GM23338 (cell line): ENCODE data around the gene SLC35A5. TPM values are rescaled to one million over a fixed set of nuclear protein-coding genes. Genes with fewer than 3 reads are reported as not detected.

Experiments
- ATAC-seq: fragments of 200-7000 bp; cut with Tn5 transposase; 3 replicates; pipeline ENCODE4 v1.9.1; 2020
- DNase-seq: peaks from one replicate; pipeline ENCODE4 v3.0.0-alpha.2; 2015; ENCODE audit warnings: low spot score
- H2AFZ ChIP-seq: fragments of 200-600 bp; sonication (generic); 2 replicates; pipeline ENCODE4 v1.8.0; 2016; ENCODE audit warnings: antibody characterized with exemption, mild to moderate bottlenecking, moderate library complexity
- H3F3A ChIP-seq: fragments of 200-600 bp; sonication (generic); replicated peaks from 2 replicates; pipeline ENCODE4 v1.8.0; 2017; ENCODE audit warnings: antibody characterized with exemption, mixed run types, low read depth
- H3K27ac ChIP-seq: fragments of 200-600 bp; sonication (generic); 2 replicates; pipeline ENCODE4 v1.6.1; 2016; ENCODE audit warnings: low read depth
- H3K27me3 ChIP-seq: fragments of 200-600 bp; sonication (generic); 2 replicates; pipeline ENCODE4 v1.8.0; 2016; ENCODE audit warnings: mild to moderate bottlenecking, mixed run types, moderate library complexity; ENCODE audit not compliant: insufficient read depth
- H3K36me3 ChIP-seq: fragments of 200-600 bp; sonication (generic); 2 replicates; pipeline ENCODE4 v1.8.0; 2016; ENCODE audit warnings: mild to moderate bottlenecking; ENCODE audit not compliant: insufficient read depth
- H3K4me1 ChIP-seq: fragments of 200-600 bp; sonication (generic); 2 replicates; pipeline ENCODE4 v1.8.0; 2016; ENCODE audit warnings: mild to moderate bottlenecking, moderate library complexity; ENCODE audit not compliant: insufficient read depth
- H3K4me2 ChIP-seq: fragments of 200-600 bp; sonication (generic); 2 replicates; pipeline ENCODE4 v1.7.1; 2017; ENCODE audit warnings: mixed run types
- H3K4me3 ChIP-seq: fragments of 200-600 bp; sonication (generic); 2 replicates; pipeline ENCODE4 v1.6.1; 2016; ENCODE audit warnings: mixed run types
- H3K79me2 ChIP-seq: fragments of 200-600 bp; sonication (generic); replicated peaks from 2 replicates; pipeline ENCODE4 v1.8.0; 2017; ENCODE audit warnings: mild to moderate bottlenecking; ENCODE audit not compliant: insufficient read depth
- H3K9me2 ChIP-seq: fragments of 200-600 bp; sonication (generic); 2 replicates; pipeline ENCODE4 v1.8.0; 2017; ENCODE audit not compliant: insufficient read depth
- H4K20me1 ChIP-seq: fragments of 200-600 bp; sonication (generic); replicated peaks from 2 replicates; pipeline ENCODE4 v1.8.0; 2017; ENCODE audit warnings: mild to moderate bottlenecking; ENCODE audit not compliant: insufficient read depth
- H3K27ac Mint-ChIP-seq: 2 replicates; pipeline ENCODE4 v1.8.0; 2020; ENCODE audit warnings: inconsistent platforms, mild to moderate bottlenecking, moderate library complexity, mixed read lengths
- H3K27me3 Mint-ChIP-seq: 3 replicates; pipeline ENCODE4 v1.8.0; 2022; ENCODE audit warnings: low read depth, mild to moderate bottlenecking, moderate library complexity, mixed read lengths, inconsistent platforms; ENCODE audit not compliant: insufficient read depth, poor library complexity
- H3K36me3 Mint-ChIP-seq: 3 replicates; pipeline ENCODE4 v1.8.0; 2021; ENCODE audit warnings: low read depth, mild to moderate bottlenecking, inconsistent platforms, moderate library complexity, mixed read lengths
- H3K4me1 Mint-ChIP-seq: 3 replicates; pipeline ENCODE4 v1.8.0; 2020; ENCODE audit warnings: mild to moderate bottlenecking, inconsistent platforms, mixed read lengths
- H3K4me3 Mint-ChIP-seq: 3 replicates; pipeline ENCODE4 v1.8.0; 2021; ENCODE audit warnings: moderate library complexity, mild to moderate bottlenecking, inconsistent platforms, mixed read lengths
- H3K9me3 Mint-ChIP-seq: 3 replicates; pipeline ENCODE4 v1.8.0; 2020; ENCODE audit warnings: moderate library complexity, mild to moderate bottlenecking, inconsistent platforms, mixed read lengths
- CREB1 ChIP-seq: fragments of 250-450 bp; sonication (Bioruptor Pico); IDR thresholded peaks from 2 replicates; pipeline ENCODE4 v1.5.0; 2020; ENCODE audit warnings: low read depth, mild to moderate bottlenecking, moderate library complexity
- ETS1 ChIP-seq: IDR thresholded peaks from 2 replicates; pipeline ENCODE4 v1.6.1; 2016; ENCODE audit warnings: antibody characterized with exemption
- EZH2phosphoT487 ChIP-seq: fragments of 200-600 bp; sonication (generic); IDR thresholded peaks from one replicate; pipeline ENCODE4 v1.8.1; 2018; ENCODE audit warnings: antibody characterized with exemption; ENCODE audit not compliant: unreplicated experiment
- JUNB ChIP-seq: IDR thresholded peaks from one replicate; pipeline ENCODE4 v1.6.1; 2016; ENCODE audit warnings: antibody characterized with exemption; ENCODE audit not compliant: unreplicated experiment
- NANOG ChIP-seq: IDR thresholded peaks from 2 replicates; pipeline ENCODE4 v1.6.1; 2016; ENCODE audit warnings: antibody characterized with exemption, borderline replicate concordance
- POLR2AphosphoS5 ChIP-seq: IDR thresholded peaks from 2 replicates; pipeline ENCODE4 v1.6.1; 2016; ENCODE audit warnings: antibody characterized with exemption, low read depth
- STAT1 ChIP-seq: IDR thresholded peaks from one replicate; pipeline ENCODE4 v1.6.1; 2016; ENCODE audit warnings: antibody characterized with exemption; ENCODE audit not compliant: unreplicated experiment
- ZNF331 ChIP-seq: fragments of 250-450 bp; sonication (Bioruptor Pico); IDR thresholded peaks from 2 replicates; pipeline ENCODE4 v1.5.0; 2020; ENCODE audit warnings: low read depth, mild to moderate bottlenecking, moderate library complexity
- ZNF462 ChIP-seq: fragments of 250-450 bp; sonication (Bioruptor Pico); IDR thresholded peaks from 2 replicates; pipeline ENCODE4 v1.5.0; 2020; ENCODE audit warnings: mild to moderate bottlenecking, moderate library complexity
- polyA plus RNA-seq: library from polyadenylated mRNA; unstranded; fragments of >200 nt; fragmentation: Nextera tagmentation; extraction: Ambion mirVana; gene quantifications from 2 replicates; pipeline ENCODE4 v1.2.1, GENCODE V29; 2016
- total RNA-seq: library from RNA; depleted of rRNA; stranded (reverse); fragments of >200 nt; shearing (Covaris generic); gene quantifications from 2 replicates; pipeline ENCODE4 v1.2.3, GENCODE V29; 2014
- TF ChIP-seq, protein P1 (sequence below), 2 experiments: fragments of 200-600 bp in 1 of 2; sonication (generic) in 1 of 2; conservative IDR thresholded peaks; 2 replicates each; pipeline versions ENCODE4 v1.5.1 to v1.6.1; 2016 to 2017; ENCODE audit warnings: antibody characterized with exemption in 2 of 2, low read depth in 2 of 2, mild to moderate bottlenecking in 2 of 2, moderate library complexity in 1 of 2
- TF ChIP-seq, protein P2 (sequence below): IDR thresholded peaks from one replicate; pipeline ENCODE4 v1.6.1; 2018; ENCODE audit warnings: antibody characterized with exemption; ENCODE audit not compliant: unreplicated experiment

Gene SLC35A5
- total and polyA plus RNA-seq, 2 experiments from 2014 or later: 19.9 to 40.4 TPM

- TF ChIP-seq ETS1: no peak
Measured at GRCh38 chr3:112627419-112627818, 65.6 kb downstream of the SLC35A5 start (continued).

DNA sequence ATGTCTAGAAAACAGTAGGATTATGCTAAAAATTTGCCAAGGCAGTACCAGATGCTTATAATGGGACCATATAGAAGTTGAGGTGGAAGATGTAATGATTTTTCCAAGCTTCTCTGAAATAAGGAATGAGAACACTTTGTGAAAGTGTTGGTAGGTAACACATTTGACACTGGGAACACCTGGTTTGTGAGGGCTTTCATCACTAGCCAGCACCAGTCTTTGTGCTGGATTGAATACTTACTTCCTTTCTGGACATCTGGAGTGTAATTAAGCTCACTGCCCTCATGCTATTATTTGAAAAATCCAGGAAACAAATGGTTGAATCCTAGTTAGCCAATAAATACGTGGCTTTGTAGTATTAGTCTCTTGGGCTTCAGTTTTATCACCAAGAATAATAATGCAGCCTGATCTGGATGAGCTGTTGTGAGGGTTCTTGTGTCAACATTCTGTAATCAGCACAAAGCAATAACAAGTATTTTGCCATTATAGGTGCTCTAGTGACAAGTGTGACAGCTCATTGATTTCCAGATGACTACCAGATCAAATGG lies 66.1 kb downstream of the SLC35A5 start:
- no peak for ATAC-seq
- H3F3A ChIP-seq: no peaks in the 10 kb centered on the region
- peak overlapping the region; percentile 7; the same call in 1 of the 2 replicates for H2AFZ ChIP-seq
- peaks cover 40% of the 10 kb centered on the region for H3K4me1 Mint-ChIP-seq
- no peaks in the 10 kb centered on the region for H4K20me1 ChIP-seq
- H3K4me2 ChIP-seq: no peak overlapping the region
- H3K27me3 ChIP-seq: no peaks in the 10 kb centered on the region
- H3K36me3 ChIP-seq: no peaks in the 10 kb centered on the region
- no peaks in the 10 kb centered on the region for H3K79me2 ChIP-seq
- no peaks in the 10 kb centered on the region for H3K9me2 ChIP-seq
- no peak overlapping the region for H3K27ac Mint-ChIP-seq
- H3K4me1 ChIP-seq: peaks cover 48% of the 10 kb centered on the region
- H3K4me3 ChIP-seq: no peak overlapping the region
- no peak overlapping the region for H3K4me3 Mint-ChIP-seq
- H3K9me3 Mint-ChIP-seq: no peaks in the 10 kb centered on the region
- H3K27ac ChIP-seq: no peak overlapping the region
- DNase-seq: no peak
- no peaks in the 10 kb centered on the region for H3K36me3 Mint-ChIP-seq
- no peaks in the 10 kb centered on the region for H3K27me3 Mint-ChIP-seq
- TF ChIP-seq NANOG (no peak), STAT1 (no peak), JUNB (no peak), ETS1 (no peak), ZNF462 (no peak), ZNF331 (CRISPR knock-in tag) (no peak), CREB1 (CRISPR knock-in tag) (no peak), POLR2AphosphoS5 (no peak), EZH2phosphoT487 (no peak)
- TF ChIP-seq, protein P1, sequence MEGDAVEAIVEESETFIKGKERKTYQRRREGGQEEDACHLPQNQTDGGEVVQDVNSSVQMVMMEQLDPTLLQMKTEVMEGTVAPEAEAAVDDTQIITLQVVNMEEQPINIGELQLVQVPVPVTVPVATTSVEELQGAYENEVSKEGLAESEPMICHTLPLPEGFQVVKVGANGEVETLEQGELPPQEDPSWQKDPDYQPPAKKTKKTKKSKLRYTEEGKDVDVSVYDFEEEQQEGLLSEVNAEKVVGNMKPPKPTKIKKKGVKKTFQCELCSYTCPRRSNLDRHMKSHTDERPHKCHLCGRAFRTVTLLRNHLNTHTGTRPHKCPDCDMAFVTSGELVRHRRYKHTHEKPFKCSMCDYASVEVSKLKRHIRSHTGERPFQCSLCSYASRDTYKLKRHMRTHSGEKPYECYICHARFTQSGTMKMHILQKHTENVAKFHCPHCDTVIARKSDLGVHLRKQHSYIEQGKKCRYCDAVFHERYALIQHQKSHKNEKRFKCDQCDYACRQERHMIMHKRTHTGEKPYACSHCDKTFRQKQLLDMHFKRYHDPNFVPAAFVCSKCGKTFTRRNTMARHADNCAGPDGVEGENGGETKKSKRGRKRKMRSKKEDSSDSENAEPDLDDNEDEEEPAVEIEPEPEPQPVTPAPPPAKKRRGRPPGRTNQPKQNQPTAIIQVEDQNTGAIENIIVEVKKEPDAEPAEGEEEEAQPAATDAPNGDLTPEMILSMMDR (conservative IDR thresholded peaks at IDR 0.05; ENCODE audit: low read depth in 2 of 2): no peak
- TF ChIP-seq, protein P2, sequence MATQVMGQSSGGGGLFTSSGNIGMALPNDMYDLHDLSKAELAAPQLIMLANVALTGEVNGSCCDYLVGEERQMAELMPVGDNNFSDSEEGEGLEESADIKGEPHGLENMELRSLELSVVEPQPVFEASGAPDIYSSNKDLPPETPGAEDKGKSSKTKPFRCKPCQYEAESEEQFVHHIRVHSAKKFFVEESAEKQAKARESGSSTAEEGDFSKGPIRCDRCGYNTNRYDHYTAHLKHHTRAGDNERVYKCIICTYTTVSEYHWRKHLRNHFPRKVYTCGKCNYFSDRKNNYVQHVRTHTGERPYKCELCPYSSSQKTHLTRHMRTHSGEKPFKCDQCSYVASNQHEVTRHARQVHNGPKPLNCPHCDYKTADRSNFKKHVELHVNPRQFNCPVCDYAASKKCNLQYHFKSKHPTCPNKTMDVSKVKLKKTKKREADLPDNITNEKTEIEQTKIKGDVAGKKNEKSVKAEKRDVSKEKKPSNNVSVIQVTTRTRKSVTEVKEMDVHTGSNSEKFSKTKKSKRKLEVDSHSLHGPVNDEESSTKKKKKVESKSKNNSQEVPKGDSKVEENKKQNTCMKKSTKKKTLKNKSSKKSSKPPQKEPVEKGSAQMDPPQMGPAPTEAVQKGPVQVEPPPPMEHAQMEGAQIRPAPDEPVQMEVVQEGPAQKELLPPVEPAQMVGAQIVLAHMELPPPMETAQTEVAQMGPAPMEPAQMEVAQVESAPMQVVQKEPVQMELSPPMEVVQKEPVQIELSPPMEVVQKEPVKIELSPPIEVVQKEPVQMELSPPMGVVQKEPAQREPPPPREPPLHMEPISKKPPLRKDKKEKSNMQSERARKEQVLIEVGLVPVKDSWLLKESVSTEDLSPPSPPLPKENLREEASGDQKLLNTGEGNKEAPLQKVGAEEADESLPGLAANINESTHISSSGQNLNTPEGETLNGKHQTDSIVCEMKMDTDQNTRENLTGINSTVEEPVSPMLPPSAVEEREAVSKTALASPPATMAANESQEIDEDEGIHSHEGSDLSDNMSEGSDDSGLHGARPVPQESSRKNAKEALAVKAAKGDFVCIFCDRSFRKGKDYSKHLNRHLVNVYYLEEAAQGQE: no peak
